Iris pigment epithelial cell (primary cell): ENCODE measurements around the gene PRDM4.

ENCODE experiments used
- DNase-seq: peaks from one replicate; pipeline ENCODE4 v3.0.0-alpha.2; 2011; ENCODE audit warnings: low read depth

The PRDM4 gene

GRCh38 chr12:107760809-107761501 is at the start of gene PRDM4:
Gene PRDM4, minus strand, starts transcription at chr12:107761137. Its CDS starts 622 bp downstream, at chr12:107760515.
- DNase-seq, result peak; percentile 95

GRCh38 chr12:107807471-107808150 is 46.7 kb upstream of the PRDM4 start:
- DNase-seq, result no peak

GRCh38 chr12:107805488-107806180 is 44.7 kb upstream of the PRDM4 start:
- no peak for DNase-seq

GRCh38 chr12:107803092-107803491 is 42.2 kb upstream of the PRDM4 start:
- DNase-seq, result no peak

GRCh38 chr12:107801150-107801549 is 40.2 kb upstream of the PRDM4 start:
- peak; percentile 61 for DNase-seq

GRCh38 chr12:107798580-107798979 is 37.6 kb upstream of the PRDM4 start:
- no peak for DNase-seq

- no peak for DNase-seq
Measured at GRCh38 chr12:107794451-107794850, 33.5 kb upstream of the PRDM4 start.

- DNase-seq, result no peak
Measured at GRCh38 chr12:107791465-107792089, 30.6 kb upstream of the PRDM4 start.

GRCh38 chr12:107788690-107789458 is 27.9 kb upstream of the PRDM4 start:
- DNase-seq, result no peak

- no peak for DNase-seq
Measured at GRCh38 chr12:107788281-107788680, 27.3 kb upstream of the PRDM4 start.

- DNase-seq, result no peak
Measured at GRCh38 chr12:107783406-107784376, 22.8 kb upstream of the PRDM4 start.

- DNase-seq, result no peak
Measured at GRCh38 chr12:107782067-107782466, 21.1 kb upstream of the PRDM4 start.

GRCh38 chr12:107780298-107780697 is 19.4 kb upstream of the PRDM4 start:
- DNase-seq, result no peak

GRCh38 chr12:107779077-107779831 is 18.3 kb upstream of the PRDM4 start:
- DNase-seq, result no peak

- no peak for DNase-seq
Measured at GRCh38 chr12:107778383-107779025, 17.6 kb upstream of the PRDM4 start.

GRCh38 chr12:107776171-107776570 is 15.2 kb upstream of the PRDM4 start:
- DNase-seq, result no peak

- DNase-seq, result peak; percentile 15
Measured at GRCh38 chr12:107775093-107775721, 14.3 kb upstream of the PRDM4 start.

GRCh38 chr12:107774349-107775029 is 13.6 kb upstream of the PRDM4 start, which contains the start of gene ASCL4:
Gene ASCL4, plus strand, starts transcription at chr12:107774704. Its CDS starts 515 bp downstream, at chr12:107775219.
- DNase-seq, result no peak
